Neuronal stem cell (in vitro differentiated cells): Measurements from ENCODE around the gene ZNF302.
A peak's percentile ranks its signal among the peaks of the same experiment; 100 is the strongest.
"Not testable (repeated sequence)": the region's sequence is repeated elsewhere in the genome, so short reads cannot be mapped to it uniquely, and the experiment has no call there.

ENCODE experiments used
- DNase-seq: peaks from one replicate; pipeline ENCODE4 v3.0.0-alpha.2; 2013; ENCODE audit warnings: low spot score
- H2AFZ ChIP-seq: one replicate; pipeline ENCODE4 v1.6.1; 2013; ENCODE audit warnings: mild to moderate bottlenecking, low read length, inconsistent platforms
- H2AK5ac ChIP-seq: 2 replicates; pipeline ENCODE4 v1.6.1; 2013; ENCODE audit warnings: low read depth, mild to moderate bottlenecking, inconsistent platforms, low read length, moderate library complexity, mixed read lengths
- H2BK120ac ChIP-seq: 2 replicates; pipeline ENCODE4 v1.6.1; 2013; ENCODE audit warnings: low read depth, mild to moderate bottlenecking, inconsistent platforms, low read length, moderate library complexity, mixed read lengths
- H2BK12ac ChIP-seq: one replicate; pipeline ENCODE4 v1.6.1; 2013; ENCODE audit warnings: low read length, inconsistent platforms
- H2BK15ac ChIP-seq: 2 replicates; pipeline ENCODE4 v1.6.1; 2013; ENCODE audit warnings: mild to moderate bottlenecking, low read length, inconsistent platforms, mixed read lengths
- H2BK5ac ChIP-seq: one replicate; pipeline ENCODE4 v1.6.1; 2013; ENCODE audit warnings: inconsistent platforms, mild to moderate bottlenecking, low read length, moderate library complexity
- H3K14ac ChIP-seq: one replicate; pipeline ENCODE4 v1.6.1; 2013; ENCODE audit warnings: low read length, inconsistent platforms
- H3K18ac ChIP-seq: 2 replicates; pipeline ENCODE4 v1.6.1; 2013; ENCODE audit warnings: low read length, inconsistent platforms
- H3K23ac ChIP-seq: 2 replicates; pipeline ENCODE4 v1.6.1; 2013; ENCODE audit warnings: low read depth, mild to moderate bottlenecking, mixed read lengths, low read length, inconsistent platforms; ENCODE audit not compliant: poor library complexity
- H3K27ac ChIP-seq: replicated peaks from 3 replicates; pipeline ENCODE4 v1.5.1; 2013; ENCODE audit warnings: low read length, inconsistent platforms
- H3K27me3 ChIP-seq, 3 experiments: 2 replicates each; pipeline ENCODE4 v1.6.1; 2013; ENCODE audit warnings: low read length in 3 of 3, mild to moderate bottlenecking in 2 of 3, inconsistent platforms in 1 of 3, low read depth in 1 of 3, mixed read lengths in 1 of 3, moderate library complexity in 1 of 3; ENCODE audit not compliant: control insufficient read depth in 3 of 3, insufficient read depth in 3 of 3
- H3K36me3 ChIP-seq, 2 donors: replicated peaks in 1 of 2; 2 replicates each; pipeline ENCODE4 v1.6.1; 2013; ENCODE audit warnings: low read length in 2 of 2; ENCODE audit not compliant: control insufficient read depth in 2 of 2, insufficient read depth in 2 of 2
- H3K4ac ChIP-seq: 2 replicates; pipeline ENCODE4 v1.6.1; 2013; ENCODE audit warnings: inconsistent platforms, mild to moderate bottlenecking, low read length, moderate library complexity
- H3K4me1 ChIP-seq, 2 donors: 1 replicate in 1 of 2; 2 replicates in 1 of 2; pipeline ENCODE4 v1.6.1; 2013; ENCODE audit warnings: low read length in 2 of 2, low read depth in 1 of 2; ENCODE audit not compliant: control insufficient read depth in 2 of 2, insufficient read depth in 1 of 2
- H3K4me2 ChIP-seq: one replicate; pipeline ENCODE4 v1.6.1; 2013; ENCODE audit warnings: mild to moderate bottlenecking, low read length, inconsistent platforms; ENCODE audit not compliant: insufficient read depth, poor library complexity, severe bottlenecking
- H3K4me3 ChIP-seq, 2 donors: 2 replicates each; pipeline ENCODE4 v1.5.1; 2013; ENCODE audit warnings: low read length in 2 of 2, mild to moderate bottlenecking in 2 of 2, inconsistent platforms in 1 of 2, moderate library complexity in 1 of 2
- H3K79me1 ChIP-seq: one replicate; pipeline ENCODE4 v1.6.1; 2013; ENCODE audit warnings: low read depth, mild to moderate bottlenecking, inconsistent platforms, low read length, moderate library complexity
- H3K9ac ChIP-seq: one replicate; pipeline ENCODE4 v1.6.1; 2013; ENCODE audit warnings: mild to moderate bottlenecking, low read depth, low read length, inconsistent platforms; ENCODE audit not compliant: poor library complexity
- H3K9me3 ChIP-seq, 2 donors: replicated peaks in 1 of 2; 2 replicates each; pipeline versions ENCODE3 to v1.6.1; 2013; ENCODE audit warnings: low read length in 2 of 2, mild to moderate bottlenecking in 2 of 2, inconsistent platforms in 1 of 2, low read depth in 1 of 2, mixed read lengths in 1 of 2, moderate library complexity in 1 of 2; ENCODE audit not compliant: control insufficient read depth in 2 of 2, insufficient read depth in 1 of 2
- H4K8ac ChIP-seq: one replicate; pipeline ENCODE4 v1.6.1; 2013; ENCODE audit warnings: low read depth, mild to moderate bottlenecking, inconsistent platforms, low read length, moderate library complexity
- H4K91ac ChIP-seq: one replicate; pipeline ENCODE4 v1.6.1; 2013; ENCODE audit warnings: low read length, low read depth, mild to moderate bottlenecking, inconsistent platforms; ENCODE audit not compliant: poor library complexity
- WGBS, 2 donors: extraction: QIAGEN DNeasy Blood & Tissue Kit; methylation state at CpG; one replicate each; pipeline ENCODE4 v1.1.7; 2013; ENCODE audit warnings: missing lambda C conversion rate in 2 of 2, mixed read lengths in 1 of 2; ENCODE audit not compliant: insufficient read length in 2 of 2, insufficient replicate concordance in 1 of 2; ENCODE audit errors: extremely low coverage in 2 of 2; 5-methylcytosine and 5-hydroxymethylcytosine counted together

Gene ZNF302

GRCh38 chr19:34666958-34667265 is 10.6 kb upstream of the ZNF302 start:
- Histone ChIP-seq H2BK5ac (no peak overlapping the region), H4K91ac (no peak overlapping the region)

GRCh38 chr19:34667349-34668076 is 10.0 kb upstream of the ZNF302 start:
- Histone ChIP-seq H2BK15ac (no peak overlapping the region), H3K27ac (no peak overlapping the region), H2BK12ac (no peak overlapping the region), H3K9me3 (peaks cover 2 to 6% of the 10 kb centered on the region in 2 donors), H3K79me1 (peaks cover 3% of the 10 kb centered on the region), H3K36me3 (no peaks in the 10 kb centered on the region), H4K91ac (no peak overlapping the region), H3K18ac (no peak overlapping the region), H2AFZ (peak overlapping the region; percentile 72), H3K9ac (no peak overlapping the region), H2BK5ac (no peak overlapping the region), H3K27me3 (no peaks in the 10 kb centered on the region), H4K8ac (no peak overlapping the region), H2BK120ac (no peak overlapping the region), H3K23ac (no peak overlapping the region), H3K14ac (no peak overlapping the region), H2AK5ac (no peak overlapping the region), H3K4me3 (peak overlapping the region in 1 of 2 donors; percentile 9), H3K4ac (no peak overlapping the region), H3K4me2 (no peak overlapping the region), H3K4me1 (no peaks in the 10 kb centered on the region)
- DNase-seq = no peak
- WGBS, 2 donors = no CpG with 5 or more reads among the region's 17 CpGs

More at GRCh38 chr19:34666958-34667265, 10.6 kb upstream of the ZNF302 start:
- DNase-seq = no peak
- no peak overlapping the region for H3K4ac ChIP-seq
- no peaks in the 10 kb centered on the region for H3K27me3 ChIP-seq
- WGBS, 2 donors = no CpG with 5 or more reads among the region's 9 CpGs
- no peak overlapping the region for H2BK15ac ChIP-seq
- no peak overlapping the region for H2BK120ac ChIP-seq
- no peak overlapping the region for H3K4me2 ChIP-seq
- H3K79me1 ChIP-seq = peaks cover 3% of the 10 kb centered on the region
- H3K14ac ChIP-seq = no peak overlapping the region
- H4K8ac ChIP-seq = no peak overlapping the region
- H3K4me3 ChIP-seq = peak overlapping the region in 1 of 2 donors; percentile 12
- no peaks in the 10 kb centered on the region for H3K36me3 ChIP-seq
- no peak overlapping the region for H3K23ac ChIP-seq
- no peak overlapping the region for H3K9ac ChIP-seq
- H2AFZ ChIP-seq = peak overlapping the region; percentile 72
- no peak overlapping the region for H3K27ac ChIP-seq
- no peak overlapping the region for H3K18ac ChIP-seq
- H3K9me3 ChIP-seq = peaks cover 2 to 6% of the 10 kb centered on the region in 2 donors
- no peak overlapping the region for H2AK5ac ChIP-seq
- H3K4me1 ChIP-seq = no peaks in the 10 kb centered on the region
- no peak overlapping the region for H2BK12ac ChIP-seq

- not testable (repeated sequence) for H2BK120ac ChIP-seq, H3K9me3 ChIP-seq, H2BK5ac ChIP-seq, H3K79me1 ChIP-seq, H3K4me1 ChIP-seq, H3K14ac ChIP-seq, H3K4ac ChIP-seq, H3K9ac ChIP-seq, H4K91ac ChIP-seq, H3K36me3 ChIP-seq, H3K27ac ChIP-seq, H2AFZ ChIP-seq, H3K23ac ChIP-seq, DNase-seq, H2BK12ac ChIP-seq, H3K4me2 ChIP-seq, H2AK5ac ChIP-seq, H3K4me3 ChIP-seq, H2BK15ac ChIP-seq, H3K27me3 ChIP-seq, H3K18ac ChIP-seq
- peak overlapping the region; percentile 17 for H4K8ac ChIP-seq
- no CpG with 5 or more reads among the region's 36 CpGs for WGBS, 2 donors
These were observed 9.3 kb upstream of the ZNF302 start for GRCh38 chr19:34668077-34668689.

- not testable (repeated sequence) for DNase-seq
These were observed 8.8 kb upstream of the ZNF302 start for GRCh38 chr19:34668690-34669089.

More at GRCh38 chr19:34668690-34669089, 8.8 kb upstream of the ZNF302 start:
- not testable (repeated sequence) for H3K9me3 ChIP-seq, H3K23ac ChIP-seq, H3K4me1 ChIP-seq, H4K8ac ChIP-seq, H4K91ac ChIP-seq, H3K27me3 ChIP-seq, H2AFZ ChIP-seq, H3K9ac ChIP-seq, H3K14ac ChIP-seq, H2BK5ac ChIP-seq, H3K4ac ChIP-seq, H3K18ac ChIP-seq, H3K4me3 ChIP-seq, H3K27ac ChIP-seq, H3K79me1 ChIP-seq, H2AK5ac ChIP-seq, H2BK12ac ChIP-seq, H2BK120ac ChIP-seq, H2BK15ac ChIP-seq, H3K4me2 ChIP-seq, H3K36me3 ChIP-seq
- no CpG with 5 or more reads among the region's 5 CpGs for WGBS, 2 donors
